Caco-2 (cell line): Measurements from ENCODE around the gene VPS26B. TPM values are rescaled to one million over a fixed set of nuclear protein-coding genes. Genes with fewer than 3 reads are reported as not detected.

Experiments used
- BruUV-seq: library from RNA; stranded (reverse); fragments of 400-500 nt; replicated peaks from 2 replicates; lab custom pipeline; 2021; lab: Mats Ljungman, UMichigan
- CTCF ChIA-PET: fragments of 300-600 bp; sonication (Branson Sonifier 250); formaldehyde crosslinking; loops from one replicate; lab custom pipeline; 2022; ENCODE audit warnings: antibody characterized with exemption; lab: Charles Lee
- POLR2A ChIA-PET: fragments of 300-600 bp; sonication (Branson Sonifier 250); formaldehyde crosslinking; loops from one replicate; lab custom pipeline; 2022; ENCODE audit warnings: antibody characterized with exemption; lab: Charles Lee
- DNase-seq, 2 experiments: peaks; one replicate each; pipeline versions ENCODE4 v3.0.0 to v3.0.0-alpha.2; 2020 to 2022
- H3K27me3 ChIP-seq: replicated peaks from 2 replicates; pipeline ENCODE4 v1.6.0; 2011; ENCODE audit warnings: low read length; ENCODE audit not compliant: control insufficient read depth, insufficient read depth
- H3K36me3 ChIP-seq: 2 replicates; pipeline ENCODE4 v1.5.1; 2011; ENCODE audit warnings: low read length; ENCODE audit not compliant: control insufficient read depth, insufficient read depth
- H3K4me1 ChIP-seq: fragments of 250-450 bp; sonication (Bioruptor Pico); 2 replicates; pipeline ENCODE4 v1.5.1; 2020; ENCODE audit warnings: mild to moderate bottlenecking
- H3K4me3 ChIP-seq: 2 replicates; pipeline ENCODE4 v1.5.1; 2011; ENCODE audit warnings: low read depth, mild to moderate bottlenecking, control low read depth, low read length
- H3K9me3 ChIP-seq: fragments of 250-450 bp; sonication (Bioruptor Pico); 2 replicates; pipeline ENCODE4 v1.5.1; 2020; ENCODE audit warnings: mild to moderate bottlenecking, moderate library complexity
- H3K27ac Mint-ChIP-seq: one replicate; pipeline ENCODE4 v1.8.0; 2022; ENCODE audit warnings: mixed read lengths; ENCODE audit not compliant: unreplicated experiment
- H3K27me3 Mint-ChIP-seq: one replicate; pipeline ENCODE4 v1.8.0; 2022; ENCODE audit warnings: mixed read lengths; ENCODE audit not compliant: insufficient read depth, unreplicated experiment
- H3K36me3 Mint-ChIP-seq: one replicate; pipeline ENCODE4 v1.8.0; 2022; ENCODE audit warnings: mild to moderate bottlenecking, mixed read lengths; ENCODE audit not compliant: insufficient read depth, unreplicated experiment
- H3K4me1 Mint-ChIP-seq: one replicate; pipeline ENCODE4 v1.8.0; 2022; ENCODE audit warnings: low read depth, mixed read lengths; ENCODE audit not compliant: unreplicated experiment
- H3K4me3 Mint-ChIP-seq: one replicate; pipeline ENCODE4 v1.8.0; 2022; ENCODE audit warnings: mild to moderate bottlenecking, moderate library complexity, mixed read lengths; ENCODE audit not compliant: unreplicated experiment
- H3K9me3 Mint-ChIP-seq: one replicate; pipeline ENCODE4 v1.8.0; 2022; ENCODE audit warnings: mixed read lengths; ENCODE audit not compliant: unreplicated experiment
- intact Hi-C: fragments of 100-400 bp; cut with micrococcal nuclease; formaldehyde crosslinking; loops from one replicate; pipeline ENCODE4 v1.10.0; 2022; ENCODE audit not compliant: unreplicated experiment
- total RNA-seq: library from RNA; stranded (reverse); gene quantifications from 2 replicates; pipeline ENCODE4 v1.2.3, GENCODE V29; 2022
- TF ChIP-seq, protein P1 (sequence below), 2 experiments: fragments of 200-600 bp in 1 of 2; IDR thresholded peaks; 1 replicate in 1 of 2; 2 replicates in 1 of 2; pipeline versions ENCODE4 v1.5.1 to v1.8.0; 2011 to 2022; ENCODE audit warnings: antibody characterized with exemption in 1 of 2, control low read depth in 1 of 2, inconsistent platforms in 1 of 2, low read depth in 1 of 2, low read length in 1 of 2, mild to moderate bottlenecking in 1 of 2, moderate library complexity in 1 of 2; ENCODE audit not compliant: insufficient read depth in 1 of 2, severe bottlenecking in 1 of 2, unreplicated experiment in 1 of 2

The VPS26B gene
- total RNA-seq, 1 experiment from 2014 or later, result 78.1 TPM

DNA sequence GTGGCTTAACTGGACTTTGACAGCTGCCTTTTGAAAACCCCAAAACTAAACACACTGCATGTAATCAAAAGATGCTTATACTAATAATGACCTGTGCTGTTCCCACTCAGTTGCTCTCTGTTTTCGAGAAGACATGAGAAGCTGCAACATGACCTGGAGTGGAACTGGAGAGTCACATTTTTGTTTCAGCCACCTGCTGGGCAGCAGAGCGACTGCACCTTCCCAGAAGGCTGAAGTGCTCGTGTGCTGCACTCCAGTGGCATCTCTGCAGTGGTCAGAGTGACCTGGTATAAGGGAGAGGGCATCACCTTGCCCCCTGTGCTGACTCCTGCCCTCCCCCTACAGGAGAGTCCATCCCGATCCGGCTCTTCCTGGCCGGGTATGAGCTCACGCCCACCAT lies 20.1 kb downstream of the VPS26B start:
- Mint-ChIP-seq H3K27ac (no peak overlapping the region), H3K27me3 (no peaks in the 10 kb centered on the region)
- intact Hi-C loops, result loop anchor here (1.0 to 2.0 kb wide), 2 partner anchors 20 to 37 kb away; partner anchors contain the start of gene VPS26B

DNA sequence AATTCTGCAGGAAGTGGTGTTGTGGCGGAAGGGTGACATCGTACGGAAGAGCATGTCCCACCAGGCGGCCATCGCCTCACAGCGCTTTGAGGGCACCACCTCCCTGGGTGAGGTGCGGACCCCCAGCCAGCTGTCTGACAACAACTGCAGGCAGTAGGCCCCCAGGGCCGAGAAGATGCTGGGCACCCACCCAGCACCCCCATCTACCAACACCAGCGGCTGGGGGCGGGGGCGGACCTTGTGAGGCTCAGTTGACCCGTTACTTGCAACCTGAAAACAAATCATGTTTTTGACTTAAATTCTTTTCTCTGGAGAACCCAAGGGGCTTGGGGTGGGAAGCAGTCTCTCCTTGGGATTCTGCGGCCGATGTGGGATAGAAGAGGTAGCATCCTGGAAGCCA lies 21.0 kb downstream of the VPS26B start:
- CTCF ChIA-PET, result interaction anchor here (1.2 to 2.2 kb wide), 3 partner anchors 8 to 38 kb away, joined by 6 to 14 read pairs (median 6); partner anchors contain the start of genes ACAD8, NCAPD3, THYN1 and VPS26B
- peaks cover 46% of the 10 kb centered on the region for H3K36me3 Mint-ChIP-seq

More for the DNA sequence above, 20.1 kb downstream of the VPS26B start:
- H3K4me1 ChIP-seq, result no peaks in the 10 kb centered on the region
- H3K4me3 ChIP-seq, result no peak overlapping the region
- TF ChIP-seq, protein P1, sequence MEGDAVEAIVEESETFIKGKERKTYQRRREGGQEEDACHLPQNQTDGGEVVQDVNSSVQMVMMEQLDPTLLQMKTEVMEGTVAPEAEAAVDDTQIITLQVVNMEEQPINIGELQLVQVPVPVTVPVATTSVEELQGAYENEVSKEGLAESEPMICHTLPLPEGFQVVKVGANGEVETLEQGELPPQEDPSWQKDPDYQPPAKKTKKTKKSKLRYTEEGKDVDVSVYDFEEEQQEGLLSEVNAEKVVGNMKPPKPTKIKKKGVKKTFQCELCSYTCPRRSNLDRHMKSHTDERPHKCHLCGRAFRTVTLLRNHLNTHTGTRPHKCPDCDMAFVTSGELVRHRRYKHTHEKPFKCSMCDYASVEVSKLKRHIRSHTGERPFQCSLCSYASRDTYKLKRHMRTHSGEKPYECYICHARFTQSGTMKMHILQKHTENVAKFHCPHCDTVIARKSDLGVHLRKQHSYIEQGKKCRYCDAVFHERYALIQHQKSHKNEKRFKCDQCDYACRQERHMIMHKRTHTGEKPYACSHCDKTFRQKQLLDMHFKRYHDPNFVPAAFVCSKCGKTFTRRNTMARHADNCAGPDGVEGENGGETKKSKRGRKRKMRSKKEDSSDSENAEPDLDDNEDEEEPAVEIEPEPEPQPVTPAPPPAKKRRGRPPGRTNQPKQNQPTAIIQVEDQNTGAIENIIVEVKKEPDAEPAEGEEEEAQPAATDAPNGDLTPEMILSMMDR (IDR thresholded peaks at IDR 0.05; ENCODE audit: insufficient read depth in 1 of 2, low read depth in 1 of 2, low read length in 1 of 2, severe bottlenecking in 1 of 2, unreplicated experiment in 1 of 2), result peak; percentile 78 to 80
- no peaks in the 10 kb centered on the region for H3K36me3 ChIP-seq
- H3K9me3 Mint-ChIP-seq, result no peaks in the 10 kb centered on the region
- H3K4me1 Mint-ChIP-seq, result no peaks in the 10 kb centered on the region
- no peaks in the 10 kb centered on the region for H3K27me3 ChIP-seq
- POLR2A ChIA-PET, result interaction anchor here (0.6 kb wide), 1 partner anchor 20 kb away, joined by 5 read pairs; the partner anchor contains the start of genes NCAPD3 and VPS26B
- DNase-seq, result peak; percentile 48 to 52
- CTCF ChIA-PET, result interaction anchor here (1.0 to 2.2 kb wide), 7 partner anchors 9 to 317 kb away, joined by 3 to 14 read pairs (median 3); partner anchors contain the start of genes ACAD8, NCAPD3, THYN1 and VPS26B
- peaks cover 46% of the 10 kb centered on the region for H3K36me3 Mint-ChIP-seq
- no peaks in the 10 kb centered on the region for H3K9me3 ChIP-seq
- BruUV-seq, result no TSS peak
- no peak overlapping the region for H3K4me3 Mint-ChIP-seq

DNA sequence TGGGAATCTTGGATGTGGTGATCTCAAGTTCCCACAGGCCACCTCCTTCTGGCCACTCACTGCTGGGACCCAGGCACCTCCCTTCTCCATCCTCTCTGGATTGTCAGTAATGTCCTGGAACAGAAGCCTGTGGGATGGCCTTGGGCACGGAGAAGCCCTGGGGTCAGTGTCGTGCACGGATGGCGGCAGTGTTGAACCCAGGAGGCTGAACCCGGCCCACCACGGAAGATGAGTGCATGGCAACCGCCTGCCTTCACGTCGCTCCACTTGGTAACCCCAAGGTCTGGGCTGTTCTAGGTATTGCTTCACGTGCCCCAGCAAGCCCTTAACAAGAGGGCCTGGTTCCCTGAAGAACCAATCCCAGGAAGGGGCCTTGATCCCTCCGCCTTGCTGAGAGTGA lies 21.6 kb downstream of the VPS26B start:
- no peaks in the 10 kb centered on the region for H3K9me3 Mint-ChIP-seq
- no peak for DNase-seq
- H3K27ac Mint-ChIP-seq, result no peak overlapping the region
- H3K27me3 Mint-ChIP-seq, result no peaks in the 10 kb centered on the region
- POLR2A ChIA-PET, result no interaction called here
- H3K36me3 Mint-ChIP-seq, result peaks cover 46% of the 10 kb centered on the region
- H3K4me3 Mint-ChIP-seq, result no peak overlapping the region
- Histone ChIP-seq H3K4me3 (no peak overlapping the region), H3K4me1 (no peaks in the 10 kb centered on the region), H3K36me3 (no peaks in the 10 kb centered on the region; the same call in 1 of the 2 replicates), H3K9me3 (no peaks in the 10 kb centered on the region), H3K27me3 (no peaks in the 10 kb centered on the region)
- CTCF ChIA-PET, result no interaction called here
- BruUV-seq, result no TSS peak
- intact Hi-C loops, result no loop called here
- H3K4me1 Mint-ChIP-seq, result no peaks in the 10 kb centered on the region
- TF ChIP-seq, protein P1 (IDR thresholded peaks at IDR 0.05; ENCODE audit: insufficient read depth in 1 of 2, low read depth in 1 of 2, low read length in 1 of 2, severe bottlenecking in 1 of 2, unreplicated experiment in 1 of 2), result no peak

More for the DNA sequence above, 21.0 kb downstream of the VPS26B start:
- H3K9me3 Mint-ChIP-seq, result no peaks in the 10 kb centered on the region
- H3K4me3 ChIP-seq, result no peak overlapping the region
- BruUV-seq, result no TSS peak
- DNase-seq, result peak in 1 of 2 experiments; percentile 25
- H3K4me1 Mint-ChIP-seq, result no peaks in the 10 kb centered on the region
- no peaks in the 10 kb centered on the region for H3K27me3 ChIP-seq
- no peaks in the 10 kb centered on the region; the same call in 1 of the 2 replicates for H3K36me3 ChIP-seq
- no peaks in the 10 kb centered on the region for H3K9me3 ChIP-seq
- no peak overlapping the region for H3K4me3 Mint-ChIP-seq
- TF ChIP-seq, protein P1 (IDR thresholded peaks at IDR 0.05; ENCODE audit: insufficient read depth in 1 of 2, low read depth in 1 of 2, low read length in 1 of 2, severe bottlenecking in 1 of 2, unreplicated experiment in 1 of 2), result no peak
- no peaks in the 10 kb centered on the region for H3K27me3 Mint-ChIP-seq
- intact Hi-C loops, result loop anchor here (2.0 kb wide), 1 partner anchor 21 kb away; the partner anchor contains the start of gene VPS26B
- H3K27ac Mint-ChIP-seq, result no peak overlapping the region
- H3K4me1 ChIP-seq, result no peaks in the 10 kb centered on the region
- POLR2A ChIA-PET, result no interaction called here
